DMS153 treated with DMSO at 0.1 percent for 48 hours (cell line): ENCODE measurements around the gene ELF2.
A peak's percentile ranks its signal among the peaks of the same experiment; 100 is the strongest.
"Not testable (repeated sequence)": the region's sequence is repeated elsewhere in the genome, so short reads cannot be mapped to it uniquely, and the experiment has no call there.

Source experiments
- DNase-seq: peaks from one replicate; lab custom pipeline; 2025; ENCODE audit not compliant: unreplicated experiment; lab: John Stamatoyannopoulos, UW

Gene ELF2

DNA sequence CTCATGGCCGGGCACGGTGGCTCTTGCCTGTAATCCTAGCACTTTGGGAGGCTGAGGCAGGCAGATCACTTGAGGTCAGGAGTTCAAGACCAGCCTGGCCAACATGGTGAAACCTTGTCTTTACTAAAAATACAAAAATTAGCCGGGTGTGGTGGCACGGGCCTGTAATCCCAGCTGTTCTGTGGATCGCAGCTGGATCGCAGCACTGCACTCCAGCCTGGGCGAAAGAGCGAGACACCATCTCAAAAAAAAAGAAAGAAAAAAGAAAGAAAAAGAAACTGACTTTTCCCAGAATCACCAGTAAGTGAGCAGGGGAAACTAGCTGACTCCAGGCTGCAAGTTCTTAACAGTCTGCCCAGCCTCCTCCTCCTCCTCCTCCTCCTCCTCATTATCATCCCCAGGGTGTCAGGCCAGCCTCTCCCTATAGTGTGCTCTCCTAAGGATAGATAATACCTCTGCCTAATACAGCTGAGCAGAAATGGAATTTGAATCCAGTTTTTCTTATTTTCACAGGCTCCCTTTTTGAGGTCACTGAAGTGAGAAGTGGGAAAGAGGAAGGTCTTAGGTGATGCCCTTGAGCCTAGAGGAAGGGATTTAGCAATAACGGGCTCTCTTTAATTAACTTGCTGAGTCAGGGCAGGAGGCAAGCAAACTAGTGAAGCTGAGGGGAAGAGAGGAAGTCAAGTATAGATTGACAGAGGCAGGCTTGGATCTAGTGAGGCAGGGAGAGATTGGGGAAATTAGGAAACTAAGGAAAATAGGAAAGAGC is 11.8 kb upstream of the ELF2 start:
- DNase-seq = no peak

DNA sequence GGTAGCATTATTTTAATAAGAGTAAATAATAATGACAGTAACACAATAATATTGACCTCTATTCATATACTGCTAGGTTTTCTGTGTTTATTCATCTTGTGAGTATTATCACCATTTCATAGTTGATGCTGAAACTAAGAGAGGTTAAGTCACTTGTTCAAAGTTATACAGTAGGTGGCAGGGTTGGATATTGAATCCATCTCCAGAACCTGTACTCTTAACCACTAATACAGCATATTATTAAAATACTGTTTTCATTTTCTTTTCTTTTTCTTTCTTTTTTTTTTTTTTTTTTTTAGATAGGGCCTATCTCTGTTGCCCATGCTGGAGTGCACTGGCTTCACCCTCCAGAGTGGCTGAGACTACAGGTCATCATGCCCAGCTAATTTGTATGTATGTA is 7.1 kb upstream of the ELF2 start:
- DNase-seq = no peak

DNA sequence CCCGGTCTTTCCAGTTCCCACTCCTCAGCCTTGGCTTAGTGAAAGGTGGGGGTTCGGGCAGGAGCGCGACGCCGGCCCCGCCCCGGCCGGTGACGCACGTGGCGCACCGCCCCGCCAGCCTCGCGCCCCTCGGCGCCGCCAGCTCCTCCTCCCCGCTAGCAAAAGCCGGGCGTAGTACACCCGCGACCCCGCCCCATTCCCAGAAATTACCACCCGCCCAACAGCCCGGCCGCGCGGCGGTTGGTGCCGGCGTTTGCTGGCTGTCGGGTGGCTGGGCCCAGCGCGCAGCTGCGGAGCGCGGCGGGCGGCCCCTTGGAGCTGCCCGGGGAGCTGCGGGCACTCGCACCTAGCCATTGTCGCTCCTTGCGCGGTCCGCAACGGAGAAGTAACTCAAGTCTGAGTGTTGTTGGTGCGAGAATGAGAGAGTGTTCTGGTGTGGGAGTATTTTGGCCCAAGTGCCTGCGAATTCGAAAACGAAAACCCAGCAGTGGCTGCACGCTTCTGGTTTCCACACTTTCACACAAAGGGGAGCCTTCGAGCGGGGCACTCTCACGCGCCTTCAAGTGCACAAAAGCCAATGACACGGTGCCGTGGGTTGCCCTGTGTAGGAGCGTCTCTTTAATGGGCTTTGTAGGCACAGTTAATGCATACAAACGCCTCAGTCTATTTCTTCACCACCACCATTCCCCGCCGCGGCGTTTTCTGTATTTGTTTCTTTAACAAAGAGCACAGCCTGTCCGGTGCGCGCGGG is 1.0 kb upstream of the ELF2 start:
- peak; percentile 80 for DNase-seq

DNA sequence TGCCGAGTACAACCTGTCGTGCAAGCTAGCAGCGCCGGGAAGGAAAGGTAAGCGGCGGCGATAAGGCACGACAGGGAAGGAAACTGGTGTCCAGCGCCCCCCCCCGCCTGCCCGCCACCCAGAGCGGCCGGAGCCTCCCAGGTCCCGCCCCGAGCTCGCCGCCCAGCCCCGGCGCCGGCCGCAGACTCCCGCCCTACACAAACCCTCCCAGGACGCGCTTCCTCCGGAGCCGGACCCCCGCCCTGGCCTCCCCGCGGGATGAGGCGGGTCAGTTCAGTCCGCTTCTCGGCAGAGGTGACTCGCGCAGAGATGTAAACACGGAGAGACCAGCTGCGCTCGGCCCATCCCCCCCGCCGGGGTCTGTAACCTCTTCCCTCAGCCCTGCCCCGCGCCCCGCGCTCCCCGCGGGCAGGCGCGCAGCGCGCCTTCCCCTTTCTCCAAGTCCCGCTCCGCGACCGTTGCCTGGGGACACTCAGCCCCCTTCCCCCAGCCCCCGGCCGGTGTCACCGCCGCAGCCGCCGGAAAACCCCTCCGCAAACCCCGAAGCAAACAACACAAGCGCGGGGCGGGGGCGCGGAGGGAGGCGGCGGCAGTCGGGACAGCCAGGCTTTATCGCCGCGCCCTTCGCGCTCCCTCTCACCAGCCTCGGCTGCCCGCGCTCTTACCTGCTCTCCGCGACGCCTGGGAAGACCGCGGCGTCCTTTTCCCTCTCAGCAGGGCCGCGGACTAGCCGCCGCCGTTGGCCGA is 543 bp downstream of the ELF2 start:
- DNase-seq = peak; percentile 54

DNA sequence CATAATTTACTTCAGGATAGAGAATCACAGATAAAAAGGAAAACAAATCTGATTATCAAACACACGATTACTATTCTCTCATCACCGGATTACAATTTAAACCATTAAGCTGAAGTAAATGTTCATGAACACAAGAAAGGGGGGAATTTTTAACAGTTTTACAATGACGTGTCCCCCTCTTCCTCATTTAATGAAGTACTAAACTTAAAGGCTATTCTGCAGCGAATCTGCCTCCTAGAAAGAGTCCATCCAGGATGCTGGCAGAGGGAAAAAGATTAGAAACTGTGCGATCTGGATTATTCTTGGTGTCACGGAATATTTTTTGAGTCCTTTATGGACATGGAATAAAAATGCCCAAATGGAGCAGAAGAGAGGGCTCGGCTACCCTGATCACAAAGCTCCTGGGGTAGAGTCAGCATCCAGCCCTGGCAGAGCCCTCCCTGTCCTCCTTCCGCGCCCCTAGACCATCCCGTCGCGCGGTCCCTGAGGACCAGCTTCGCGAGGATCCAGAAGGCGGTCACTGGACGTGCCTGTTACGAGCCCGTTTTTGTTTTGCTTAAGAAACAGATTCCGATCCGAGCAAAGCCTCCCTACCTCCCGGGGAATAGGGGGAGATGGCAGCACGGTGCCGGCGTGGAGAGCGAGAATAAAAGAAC is 1.2 kb downstream of the ELF2 start:
- DNase-seq = no peak

DNA sequence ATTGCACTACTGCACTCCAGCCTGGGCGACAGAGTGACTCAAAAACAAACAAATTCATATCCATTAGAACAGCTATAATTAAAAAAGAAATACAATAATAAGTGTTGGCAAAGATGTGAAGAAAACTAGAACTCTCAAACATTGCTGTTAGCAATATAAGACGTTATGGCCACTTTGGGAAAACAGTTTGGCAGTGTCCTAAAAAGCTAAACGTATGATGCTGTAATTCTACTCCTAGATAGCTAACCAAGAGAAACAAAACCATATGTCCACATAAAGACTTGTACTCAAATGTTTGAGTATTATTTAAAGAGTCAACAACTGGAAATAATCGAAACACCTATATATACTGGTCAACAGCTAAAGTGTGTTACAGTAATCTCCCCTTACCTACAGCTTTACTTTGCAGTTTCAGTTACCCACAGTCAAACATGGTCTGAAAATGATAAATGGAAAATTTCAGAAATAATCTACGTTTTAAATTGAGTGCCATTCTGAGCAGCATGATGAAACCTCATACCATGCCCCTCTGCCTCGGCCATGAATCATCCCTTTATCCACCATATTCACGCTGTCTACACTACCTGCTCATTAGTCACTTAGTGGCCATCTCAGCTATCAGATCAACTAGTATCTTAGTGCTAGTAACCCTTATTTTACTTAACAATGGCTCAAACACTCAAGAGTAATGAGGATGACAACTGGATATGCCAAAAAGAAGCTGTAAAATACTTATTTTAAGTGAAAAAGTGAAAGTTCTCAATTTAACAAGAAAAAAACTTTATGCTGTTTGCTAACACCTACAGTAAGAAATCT is 4.9 kb downstream of the ELF2 start:
- peak; percentile 5 for DNase-seq

DNA sequence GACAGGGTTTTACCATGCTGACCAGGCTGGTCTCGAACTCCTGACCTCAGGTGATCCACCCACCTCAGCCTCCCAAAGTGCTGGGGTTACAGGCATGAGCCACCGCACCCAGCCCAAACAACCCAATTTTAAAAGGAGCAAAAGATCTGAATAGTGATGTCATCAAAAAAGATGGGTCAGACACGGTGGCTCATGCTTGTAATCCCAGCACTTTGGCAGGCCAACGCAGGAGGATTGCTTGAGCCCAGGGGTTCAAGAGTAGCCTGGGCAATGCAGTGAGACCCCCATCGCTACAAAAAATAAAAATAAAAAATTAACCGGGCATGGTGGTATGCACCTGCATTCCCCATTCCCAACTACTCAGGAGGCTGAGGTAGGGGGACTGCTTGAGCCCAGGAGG is 6.1 kb downstream of the ELF2 start:
- no peak for DNase-seq

DNA sequence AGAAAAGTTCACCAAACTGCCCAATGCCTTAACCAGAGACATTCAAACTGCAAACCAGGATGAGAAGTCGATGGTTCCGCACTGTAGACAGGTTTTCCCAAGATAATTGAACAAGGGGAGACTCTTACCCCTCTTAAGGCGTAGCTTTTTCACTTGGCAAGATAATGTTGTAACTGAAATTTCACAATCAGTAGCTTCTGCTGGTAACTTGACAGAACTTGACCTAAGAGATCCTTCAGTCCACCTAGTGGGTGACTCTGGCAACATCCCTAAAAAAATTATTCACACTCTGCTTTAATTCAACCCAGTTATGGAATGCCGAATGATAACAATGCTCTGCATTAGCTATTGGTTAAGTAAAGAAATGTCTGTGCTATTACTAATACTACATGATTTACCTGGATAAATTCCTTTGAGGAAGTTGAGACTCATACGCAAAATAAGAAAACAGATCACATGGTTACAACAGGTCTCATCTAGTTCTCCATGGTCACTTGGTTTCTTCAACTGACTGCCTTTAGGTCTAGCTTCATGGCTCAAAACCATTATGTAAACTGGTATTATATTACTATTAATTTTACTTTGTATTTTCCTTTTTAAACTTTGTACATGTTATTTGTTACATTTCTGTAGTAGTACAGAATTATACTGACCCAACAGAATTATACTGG is 9.1 kb downstream of the ELF2 start:
- no peak for DNase-seq

DNA sequence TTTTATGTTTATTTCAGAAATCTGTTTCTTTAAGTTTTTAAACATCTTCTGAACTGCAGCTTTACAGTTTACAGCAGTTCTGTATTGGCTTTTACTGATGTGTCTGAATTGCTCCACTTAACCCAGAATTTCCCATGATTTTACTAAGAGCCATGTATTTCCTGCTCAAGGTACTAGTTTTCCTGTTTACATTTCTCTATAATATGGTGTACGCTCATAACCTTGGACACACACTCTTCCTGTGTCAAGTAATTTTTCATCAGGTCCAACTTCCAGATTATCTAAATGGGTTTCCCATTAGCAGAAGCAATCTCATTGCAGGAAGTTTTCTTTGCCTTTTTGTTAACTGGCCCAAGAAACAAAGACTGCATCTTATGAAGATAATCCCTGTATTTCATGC is 12.3 kb downstream of the ELF2 start:
- no peak for DNase-seq

DNA sequence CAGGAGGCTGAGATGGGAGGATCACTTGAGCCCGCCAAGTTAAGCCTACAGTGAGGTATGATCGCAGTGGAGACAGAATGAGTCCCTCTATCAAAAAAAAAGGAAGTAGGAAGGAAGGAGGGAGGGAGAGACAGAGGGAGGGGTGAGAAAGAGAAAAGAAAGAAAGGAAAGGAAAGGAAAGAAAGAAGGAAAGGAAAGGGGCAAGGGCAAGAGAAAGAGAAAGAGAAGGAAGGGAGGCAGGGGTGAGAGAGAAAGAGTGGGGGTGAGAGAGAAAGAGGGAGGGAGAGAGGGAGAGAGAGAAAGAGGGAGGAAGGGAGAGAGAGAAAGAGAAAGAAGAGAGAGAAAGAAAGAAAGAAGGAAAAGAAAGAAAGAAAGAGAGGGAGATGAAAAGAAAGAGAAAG is 13.2 kb downstream of the ELF2 start:
- DNase-seq = no peak

DNA sequence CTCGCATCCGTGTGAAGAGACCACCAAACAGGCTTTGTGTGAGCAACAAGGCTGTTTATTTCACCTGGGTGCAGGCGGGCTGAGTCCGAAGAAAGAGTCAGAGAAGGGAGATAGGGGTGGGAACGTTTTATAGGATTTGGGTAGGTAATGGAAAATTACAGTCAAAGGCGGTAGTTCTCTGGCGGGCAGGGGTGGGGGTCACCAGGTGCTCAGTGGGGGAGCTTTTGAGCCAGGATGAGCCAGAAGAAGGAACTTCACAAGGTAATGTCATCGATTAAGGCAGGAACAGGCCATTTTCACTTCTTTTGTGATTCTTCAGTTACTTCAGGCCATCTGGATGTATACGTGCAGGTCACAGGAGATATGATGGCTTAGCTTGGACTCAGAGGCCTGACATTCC is 19.0 kb downstream of the ELF2 start:
- DNase-seq = not testable (repeated sequence)

DNA sequence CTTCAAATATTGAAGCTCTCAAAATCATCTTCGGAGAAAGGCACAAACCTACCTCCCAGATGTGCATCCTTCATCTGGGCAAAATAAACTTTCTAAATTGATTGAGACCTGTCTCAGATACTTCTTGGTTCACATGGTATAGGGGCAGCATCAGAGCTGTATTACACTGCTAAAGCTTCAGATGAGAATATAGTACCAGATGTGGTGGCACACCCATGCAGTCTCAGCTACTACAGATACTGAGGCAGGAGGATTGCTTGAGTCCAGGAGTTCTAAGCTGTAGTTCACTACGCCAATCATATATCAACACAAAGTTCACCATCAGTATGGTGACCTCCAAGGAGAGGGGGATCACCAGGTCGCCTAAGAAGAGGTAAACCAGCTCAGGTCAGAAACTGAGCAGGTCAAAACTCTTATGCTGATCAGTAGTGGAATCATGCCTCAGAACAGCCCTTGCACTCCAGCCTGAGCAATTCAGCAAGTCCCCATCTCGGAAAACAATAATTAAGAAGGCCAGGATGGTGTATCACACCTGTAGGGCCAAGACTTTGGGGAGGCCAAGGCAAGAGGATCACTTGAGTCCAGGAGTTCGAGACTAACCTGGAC is 22.0 kb downstream of the ELF2 start:
- DNase-seq = no peak

DNA sequence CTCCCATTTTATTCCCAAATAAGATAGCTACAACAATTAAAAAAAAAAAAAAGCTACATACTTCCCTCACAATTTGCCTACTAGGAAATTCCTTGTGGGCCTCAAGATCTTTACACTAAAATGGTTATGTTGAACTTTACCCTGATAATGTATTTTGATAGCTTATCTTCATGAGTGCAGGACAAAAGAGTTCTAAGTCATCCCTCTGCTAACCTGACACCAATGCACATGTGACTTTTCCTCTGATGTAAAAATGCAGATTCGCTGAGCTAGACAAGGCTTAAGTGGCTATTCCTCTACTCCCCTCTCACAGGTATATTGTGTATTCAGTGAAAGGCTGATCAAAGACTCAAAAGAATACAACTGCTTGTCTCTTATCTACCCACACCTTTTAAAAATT is 22.5 kb downstream of the ELF2 start:
- no peak for DNase-seq

DNA sequence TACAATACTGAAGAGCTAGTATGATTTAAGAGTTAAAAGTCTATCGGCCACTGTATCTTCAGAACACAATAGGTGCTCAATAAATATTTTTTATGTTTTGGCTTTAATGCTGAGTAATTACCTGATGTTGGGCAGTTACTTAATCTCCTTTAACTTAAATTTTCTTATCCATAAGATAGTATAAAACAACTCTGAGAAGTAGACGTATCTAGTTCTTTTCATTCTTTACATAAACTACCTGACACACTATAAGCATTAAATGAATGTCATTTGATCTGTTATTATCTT is 22.9 kb downstream of the ELF2 start:
- no peak for DNase-seq

DNA sequence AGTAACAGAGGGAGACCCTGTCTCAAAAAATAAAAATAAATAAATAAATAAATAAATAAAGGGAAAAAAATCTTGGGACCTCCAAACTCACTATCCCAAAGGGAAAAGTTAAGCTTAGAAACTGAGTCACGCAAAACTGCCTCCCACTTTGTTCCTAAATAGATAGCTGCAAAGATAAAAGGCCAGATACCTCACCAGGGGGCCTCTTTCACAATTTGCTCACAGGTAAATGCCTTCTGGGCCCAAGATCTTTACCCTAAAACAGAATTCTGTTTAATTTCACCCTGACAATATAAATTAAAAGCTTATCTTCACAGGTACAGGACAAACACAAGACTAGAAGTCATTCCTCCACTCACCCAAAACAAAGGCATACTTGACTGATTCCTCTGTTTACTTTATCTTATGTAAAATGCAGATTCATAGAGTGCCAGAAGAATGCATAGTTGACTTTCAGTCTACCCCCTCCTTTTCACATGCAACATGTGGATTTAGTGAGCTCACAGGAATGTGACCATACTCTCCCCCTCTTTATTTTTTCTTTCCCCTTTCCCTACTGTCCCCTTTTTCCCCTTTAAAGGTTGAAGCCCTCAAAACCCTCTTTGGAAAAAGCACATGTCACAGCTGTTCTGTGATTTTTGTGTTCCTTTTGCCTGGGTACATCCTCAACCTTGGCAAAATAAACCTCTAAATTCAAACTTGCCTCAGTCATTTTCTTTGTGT is 23.4 kb downstream of the ELF2 start:
- DNase-seq = no peak

DNA sequence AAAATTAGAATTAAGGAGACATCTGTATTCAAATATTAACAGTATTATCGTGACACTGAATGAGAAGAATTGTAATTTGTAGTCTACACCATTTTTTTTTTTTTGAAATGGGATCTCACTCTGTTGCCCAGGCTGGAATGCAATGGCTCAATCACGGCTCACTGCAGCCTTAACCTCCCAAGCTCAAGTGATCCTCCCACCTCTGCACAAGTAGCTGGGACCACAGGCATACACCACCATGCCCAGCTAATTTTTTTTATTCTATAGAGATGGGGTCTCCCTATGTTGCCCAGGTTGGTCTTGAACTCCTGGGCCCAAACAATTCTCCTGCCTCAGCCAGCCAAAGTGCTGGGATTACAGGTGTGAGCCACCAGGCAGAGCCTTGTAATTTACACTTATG is 24.8 kb downstream of the ELF2 start:
- DNase-seq = no peak

DNA sequence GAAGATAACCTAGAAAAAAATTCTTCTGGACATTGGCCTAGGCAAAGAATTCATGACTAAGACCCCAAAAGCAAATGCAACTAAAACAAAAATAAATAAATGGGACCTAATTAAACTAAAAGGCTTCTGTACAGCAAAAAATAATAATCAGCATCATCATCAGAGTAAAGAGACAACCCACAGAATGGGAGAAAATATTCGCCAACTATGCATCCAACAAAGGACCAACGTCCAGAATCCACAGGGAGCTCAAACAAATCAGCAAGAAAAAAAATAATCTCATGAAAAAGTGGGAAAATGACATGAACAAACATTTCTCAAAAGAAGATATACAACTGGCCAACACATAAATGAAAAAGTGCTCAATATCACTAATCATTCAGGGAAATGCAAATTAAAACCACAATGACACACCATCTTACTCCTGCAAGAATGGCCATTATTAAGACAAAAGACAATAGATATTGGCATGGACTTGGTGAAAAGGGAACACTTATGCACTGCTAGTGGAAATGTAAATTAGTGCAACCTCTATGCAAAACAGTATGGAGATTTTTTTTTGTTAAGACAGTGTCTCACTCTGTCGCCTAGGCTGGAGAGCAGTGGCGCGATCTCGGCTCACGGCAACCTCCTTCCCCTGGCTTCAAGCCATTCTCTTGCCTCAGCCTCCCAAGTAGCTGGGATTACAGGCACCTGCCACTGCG is 29.9 kb downstream of the ELF2 start:
- DNase-seq = no peak

DNA sequence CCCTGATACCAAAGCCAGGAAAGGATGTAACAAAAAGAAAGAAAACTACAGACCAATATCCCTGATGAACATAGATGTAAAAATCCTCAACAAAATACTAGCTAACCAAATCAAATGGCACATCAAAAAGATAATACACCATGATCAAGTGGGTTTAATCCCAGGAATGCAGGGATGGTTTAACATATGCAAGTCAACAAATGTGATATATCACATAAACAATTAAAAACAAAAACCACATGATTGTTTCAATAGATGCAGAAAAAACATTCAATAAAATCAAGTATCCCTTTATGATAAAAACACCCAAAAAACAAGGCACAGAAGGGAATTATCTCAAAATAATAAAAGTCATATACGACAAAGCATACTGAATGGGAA is 31.5 kb downstream of the ELF2 start:
- DNase-seq = no peak
